ENCODE data around the gene ZFAND3.

The ZFAND3 gene

DNA sequence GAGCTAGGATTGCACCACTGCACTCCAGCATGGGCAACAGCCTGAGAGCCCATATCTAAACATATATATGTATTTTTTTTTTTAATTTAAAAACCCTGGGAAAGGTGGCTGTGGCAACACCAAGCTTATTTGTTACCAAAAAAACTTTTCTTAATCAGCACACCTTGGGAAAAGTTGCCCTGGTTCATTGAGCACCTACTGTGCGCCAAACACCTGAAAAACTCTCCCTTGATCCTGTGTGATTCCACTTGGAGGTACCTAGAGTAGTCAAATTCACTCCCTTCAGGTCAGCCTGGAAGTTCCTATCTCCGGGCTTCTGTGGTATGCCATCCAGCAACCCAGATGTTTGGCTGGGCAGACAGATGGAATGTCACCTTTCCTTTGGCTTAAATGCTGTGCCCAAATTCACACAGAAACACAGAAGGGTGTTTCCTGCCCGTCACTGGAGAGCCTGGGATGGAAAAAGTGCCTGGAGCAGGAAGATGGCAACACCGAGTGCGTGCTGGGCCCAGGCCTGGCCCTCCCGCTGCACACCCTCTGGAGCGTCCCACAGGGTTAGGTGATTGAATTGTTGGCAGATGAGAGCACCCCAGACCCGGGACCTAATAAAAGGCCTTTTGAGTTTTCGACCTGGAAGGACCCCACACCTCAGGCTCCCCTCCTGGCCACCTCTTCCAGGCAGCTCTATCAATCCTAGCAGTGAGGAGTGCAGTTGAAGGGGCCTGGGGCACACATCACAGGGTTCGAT is 337.5 kb downstream of the ZFAND3 start:
- intact Hi-C loops (cut with DNase I): no loop called here

DNA sequence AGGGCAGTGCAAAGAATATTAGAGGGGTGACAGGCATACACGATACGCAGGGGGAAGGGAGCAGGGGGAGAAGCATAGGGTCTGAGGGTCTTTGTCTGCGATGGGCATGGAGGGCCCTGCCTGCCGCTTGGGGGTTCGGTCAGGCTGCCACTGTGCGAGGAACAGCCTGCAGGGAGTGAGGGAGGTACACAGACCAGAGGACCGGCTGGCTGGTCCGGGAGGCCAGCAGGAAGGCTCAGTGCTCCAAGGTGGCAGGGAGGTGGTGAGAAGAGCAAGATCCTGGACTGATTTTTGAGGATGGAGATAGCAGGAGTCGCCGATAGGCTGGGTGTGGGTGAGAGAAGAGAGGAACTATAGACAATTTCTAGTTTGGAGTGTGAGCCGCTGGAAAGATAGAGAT is 338.4 kb downstream of the ZFAND3 start:
- DNase-seq: peak in 1 of 10 donors; percentile 82

More for the DNA sequence above, 337.5 kb downstream of the ZFAND3 start:
- DNase-seq: peak in 1 of 10 donors; percentile 81

DNA sequence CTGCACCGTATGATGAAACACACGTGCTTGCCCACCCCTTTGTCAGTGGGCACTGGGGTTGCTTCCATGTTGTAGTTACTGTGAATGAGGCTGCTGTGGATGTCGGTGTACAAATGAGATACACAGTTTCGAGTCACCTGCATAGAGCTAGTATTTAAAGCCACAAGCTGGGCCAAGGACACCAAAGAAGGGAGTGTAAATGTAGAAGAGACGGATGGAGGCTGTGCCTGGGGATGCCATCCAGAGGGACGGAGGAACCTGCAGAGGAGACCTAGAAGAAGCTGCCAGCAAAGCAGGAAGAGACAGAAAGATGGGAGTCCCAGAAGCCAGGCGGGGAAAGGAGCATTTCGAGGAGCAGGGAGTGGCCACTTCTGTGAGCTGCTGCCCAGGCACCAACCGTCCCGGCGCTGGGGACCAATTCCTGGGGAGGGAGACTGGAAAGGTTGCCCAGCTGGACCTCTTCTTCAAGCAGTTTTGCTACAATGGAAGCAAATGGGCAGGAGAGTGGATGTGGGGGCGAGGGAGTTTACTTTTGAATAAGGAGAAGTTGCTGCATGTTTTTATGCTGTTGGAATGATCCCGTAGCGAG is 339.3 kb downstream of the ZFAND3 start:
- intact Hi-C loops (cut with DNase I): no loop called here
- DNase-seq: peak in 2 of 10 donors; percentile 62 to 76

More for the DNA sequence above, 338.4 kb downstream of the ZFAND3 start:
- intact Hi-C loops (cut with DNase I): no loop called here

DNA sequence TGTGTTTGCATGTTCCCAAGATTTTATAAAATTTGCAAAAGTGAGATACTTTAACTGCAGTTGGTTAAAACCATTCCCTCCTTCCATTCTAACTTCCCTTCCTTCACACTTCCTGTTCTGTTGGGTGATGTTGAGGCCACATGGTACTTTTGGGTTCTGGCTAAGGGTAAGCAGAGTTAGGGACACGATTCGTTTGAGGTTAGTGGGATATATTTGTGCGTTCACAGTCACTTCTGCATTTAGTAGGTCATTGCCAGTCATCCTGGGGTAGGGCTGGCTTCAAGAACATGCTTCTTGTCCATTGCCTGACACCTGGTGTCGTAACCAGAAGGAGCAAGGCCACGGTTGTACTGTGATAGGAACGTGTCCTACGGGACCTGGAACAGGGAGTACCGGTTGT is 340.1 kb downstream of the ZFAND3 start:
- peak in 2 of 10 donors; percentile 35 to 42 for DNase-seq
- intact Hi-C loops (cut with DNase I): no loop called here

DNA sequence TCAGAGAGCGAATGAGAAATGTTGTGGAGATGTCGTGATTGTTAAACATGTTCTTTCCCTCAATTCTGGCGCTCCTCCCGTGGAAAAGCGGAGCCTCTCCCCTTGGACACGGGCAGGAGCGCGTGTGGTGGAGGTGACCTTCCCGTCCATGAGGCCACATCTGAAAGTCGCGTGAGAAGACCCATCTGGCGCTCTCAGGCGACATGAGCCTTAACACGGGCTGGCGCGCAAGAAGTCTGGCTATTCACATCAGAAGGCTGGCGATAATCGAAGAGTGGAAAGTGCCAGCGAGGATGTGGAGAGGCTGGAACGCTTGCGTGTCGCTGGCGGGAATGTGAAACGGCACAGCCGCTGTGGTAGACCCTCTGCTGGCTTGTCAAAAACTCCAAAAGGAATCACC is 341.3 kb downstream of the ZFAND3 start:
- intact Hi-C loops (cut with DNase I): no loop called here
- peak in 2 of 10 donors; percentile 47 to 56 for DNase-seq

DNA sequence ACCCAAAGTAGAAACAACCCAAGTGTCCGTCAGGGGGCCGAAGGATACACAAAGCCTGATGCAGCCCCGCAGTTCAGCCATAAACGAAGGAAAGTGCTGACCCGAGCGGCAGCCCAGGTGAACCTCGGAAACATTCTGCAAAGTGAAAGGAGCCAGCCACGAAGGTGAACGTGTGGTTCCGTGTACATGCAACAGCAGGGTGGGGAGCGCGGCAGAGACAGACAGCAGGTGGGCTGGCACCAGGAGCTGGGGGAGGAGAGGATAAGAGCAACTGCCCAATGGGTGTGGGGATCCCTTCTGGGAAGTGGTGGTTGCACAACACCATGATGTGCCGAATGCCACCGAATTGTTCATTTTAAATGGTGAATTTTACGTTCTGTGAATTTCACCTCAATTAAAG is 341.8 kb downstream of the ZFAND3 start:
- intact Hi-C loops (cut with DNase I): no loop called here
- DNase-seq: peak in 2 of 10 donors; percentile 56 to 75

DNA sequence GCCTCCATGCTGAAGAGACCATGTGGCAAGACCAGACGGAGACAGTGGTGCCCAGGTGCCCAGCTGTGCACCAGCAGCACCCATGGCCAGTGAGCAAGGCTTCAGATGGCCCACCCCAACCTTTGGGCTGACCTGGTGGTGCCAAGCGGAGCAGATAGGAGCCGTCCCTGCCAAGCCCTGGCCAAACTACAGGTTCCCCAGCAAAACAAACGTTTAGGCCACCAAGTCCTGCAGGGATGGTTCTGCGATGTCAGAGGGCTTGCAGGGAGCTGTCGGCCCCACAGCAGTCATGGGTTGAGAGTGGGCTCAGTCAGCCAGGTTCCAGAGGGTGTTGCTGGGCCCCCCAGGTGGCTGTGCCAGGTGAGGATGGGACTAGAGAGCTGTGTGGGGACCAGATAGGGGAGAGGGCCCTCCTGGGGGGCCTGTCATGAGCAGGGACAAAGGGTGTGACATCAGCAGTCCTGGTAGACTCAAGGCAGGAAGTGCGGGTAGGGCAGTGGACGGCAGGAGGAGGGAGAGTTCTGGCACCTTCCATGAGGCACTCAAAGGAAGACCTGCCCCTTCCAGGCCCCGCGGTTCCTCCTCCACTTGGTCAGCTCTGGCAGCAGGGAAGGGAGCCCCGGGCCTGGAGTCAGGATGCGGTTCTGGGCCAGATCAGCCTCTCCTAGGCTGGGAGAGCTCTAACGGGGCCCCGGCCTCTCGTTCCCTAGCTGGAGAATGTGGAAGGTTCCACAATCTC is 342.4 kb downstream of the ZFAND3 start:
- intact Hi-C loops (cut with DNase I): no loop called here

DNA sequence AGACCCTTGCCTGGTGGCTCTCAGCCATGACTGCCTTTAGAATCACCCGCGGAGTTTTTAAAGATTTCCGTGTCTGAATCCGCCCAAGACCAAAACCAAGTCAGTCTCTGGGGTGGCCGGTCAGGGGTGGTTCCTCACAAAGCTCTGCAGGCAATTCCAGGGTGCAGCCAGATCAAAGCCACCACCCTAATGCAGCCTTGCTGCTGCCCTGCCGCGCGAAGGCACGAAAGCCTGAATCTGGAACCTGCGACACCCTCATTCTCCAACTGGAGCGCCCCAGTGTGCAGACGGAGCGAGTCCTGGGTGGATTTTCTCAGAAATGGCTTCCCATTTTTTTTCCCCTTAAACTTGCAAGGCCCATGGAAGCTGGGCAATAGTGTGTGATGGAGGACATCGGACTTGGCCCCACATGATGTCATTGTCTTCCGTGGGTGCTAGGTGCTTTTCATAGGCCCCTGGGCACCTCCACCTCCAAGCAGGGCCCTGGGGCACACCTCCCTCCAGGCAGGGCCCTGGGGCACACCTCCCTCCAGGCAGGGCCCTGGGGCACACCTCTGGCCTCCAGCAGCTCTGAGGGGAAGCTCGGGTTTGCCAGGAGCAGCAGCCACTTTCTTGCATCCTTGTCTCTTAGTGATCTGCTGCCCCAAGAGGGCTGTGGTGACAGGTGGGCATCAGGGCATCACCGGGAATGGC is 343.1 kb downstream of the ZFAND3 start:
- DNase-seq: peak in 2 of 10 donors; percentile 54 to 63
- intact Hi-C loops (cut with DNase I): no loop called here

More for the DNA sequence above, 342.4 kb downstream of the ZFAND3 start:
- peak in 2 of 10 donors; percentile 59 to 82 for DNase-seq

DNA sequence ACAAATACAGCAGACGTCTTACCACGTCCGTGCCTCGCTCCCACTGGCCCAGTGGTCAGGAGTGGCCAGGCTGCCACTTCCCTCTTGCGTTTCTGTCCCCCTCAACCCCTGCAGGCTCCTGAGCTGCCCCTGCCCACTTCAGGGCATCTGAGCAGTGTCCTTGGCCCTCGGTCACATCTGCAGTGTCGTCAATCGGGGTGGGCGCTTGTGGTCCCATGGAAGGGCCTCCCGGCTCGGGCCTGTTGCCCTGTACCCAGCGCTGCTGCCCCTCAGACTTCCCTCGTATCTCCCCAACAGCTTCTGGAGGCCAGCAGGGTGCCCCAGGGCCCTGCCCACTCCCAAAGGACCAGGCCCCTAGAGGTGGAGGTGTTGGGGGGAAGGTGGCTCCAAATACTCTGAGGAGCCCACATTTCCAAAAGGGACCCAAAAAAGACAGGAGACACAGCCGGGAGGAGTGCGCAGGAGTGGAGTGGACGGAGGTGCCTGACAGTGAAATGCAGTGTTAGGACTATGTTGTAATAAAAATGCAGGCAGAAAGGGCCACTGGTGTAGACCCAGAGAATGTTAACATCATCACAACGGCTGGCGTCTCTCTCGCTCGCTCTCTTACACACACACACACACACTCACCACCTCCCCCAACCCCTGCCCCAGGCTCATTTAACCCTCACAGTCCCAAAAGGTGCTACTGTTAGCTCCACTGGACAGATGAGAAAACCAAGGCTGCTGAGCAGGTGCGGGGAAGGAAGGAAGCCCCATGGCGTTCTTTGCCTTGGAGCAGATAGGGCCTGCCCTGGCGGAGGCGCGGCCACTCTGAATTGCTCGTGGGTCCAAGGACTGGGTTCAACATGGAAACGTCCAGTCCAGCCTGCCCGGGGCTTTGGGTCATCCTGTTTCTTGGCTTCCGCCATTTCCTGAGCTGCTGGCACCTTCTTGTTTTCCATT is 343.9 kb downstream of the ZFAND3 start:
- peak in 2 of 10 donors; percentile 62 to 75 for DNase-seq
- intact Hi-C loops (cut with DNase I): no loop called here

DNA sequence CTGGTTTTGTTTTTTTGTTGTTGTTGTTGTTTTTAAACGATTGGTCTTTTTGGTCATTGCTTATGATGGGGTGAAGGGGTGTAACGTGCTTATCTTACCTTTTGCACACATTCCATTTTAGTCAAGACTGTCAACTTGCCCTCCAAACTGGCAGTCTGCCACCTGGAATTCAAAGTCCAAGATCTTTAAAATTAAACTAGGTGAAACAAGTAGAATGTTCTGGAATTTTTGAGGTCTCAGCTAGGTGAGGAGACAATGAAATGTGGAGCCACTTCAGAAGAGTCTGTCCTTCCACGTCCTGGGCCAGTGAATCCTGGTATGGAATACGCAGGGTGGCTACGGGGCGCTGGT is 344.6 kb downstream of the ZFAND3 start:
- intact Hi-C loops (cut with DNase I): no loop called here
- peak in 1 of 10 donors; percentile 43 for DNase-seq

DNA sequence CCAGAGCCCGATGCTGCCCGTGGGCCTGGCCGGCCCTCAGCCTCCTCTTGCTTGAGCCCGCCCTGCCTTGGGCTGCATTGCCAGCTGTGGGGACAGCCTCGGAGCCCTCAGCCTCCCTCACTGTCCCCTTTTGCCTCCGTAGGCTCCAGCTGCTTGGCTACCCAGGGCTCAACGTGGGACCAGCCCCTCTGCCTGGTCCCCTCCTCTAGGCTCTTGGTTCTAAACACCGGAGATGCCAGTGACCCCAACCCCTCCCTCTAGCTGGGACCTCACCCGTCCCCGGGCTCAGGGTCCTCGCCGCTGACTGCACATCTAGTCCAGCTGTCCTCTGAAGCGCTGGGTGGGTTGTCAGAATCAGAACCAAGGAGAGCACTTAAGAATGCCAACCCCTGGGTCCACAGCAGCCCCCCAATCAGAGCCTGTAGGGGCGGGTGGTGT is 345.2 kb downstream of the ZFAND3 start:
- DNase-seq: peak in 2 of 10 donors; percentile 50 to 55
- intact Hi-C loops (cut with DNase I): no loop called here

DNA sequence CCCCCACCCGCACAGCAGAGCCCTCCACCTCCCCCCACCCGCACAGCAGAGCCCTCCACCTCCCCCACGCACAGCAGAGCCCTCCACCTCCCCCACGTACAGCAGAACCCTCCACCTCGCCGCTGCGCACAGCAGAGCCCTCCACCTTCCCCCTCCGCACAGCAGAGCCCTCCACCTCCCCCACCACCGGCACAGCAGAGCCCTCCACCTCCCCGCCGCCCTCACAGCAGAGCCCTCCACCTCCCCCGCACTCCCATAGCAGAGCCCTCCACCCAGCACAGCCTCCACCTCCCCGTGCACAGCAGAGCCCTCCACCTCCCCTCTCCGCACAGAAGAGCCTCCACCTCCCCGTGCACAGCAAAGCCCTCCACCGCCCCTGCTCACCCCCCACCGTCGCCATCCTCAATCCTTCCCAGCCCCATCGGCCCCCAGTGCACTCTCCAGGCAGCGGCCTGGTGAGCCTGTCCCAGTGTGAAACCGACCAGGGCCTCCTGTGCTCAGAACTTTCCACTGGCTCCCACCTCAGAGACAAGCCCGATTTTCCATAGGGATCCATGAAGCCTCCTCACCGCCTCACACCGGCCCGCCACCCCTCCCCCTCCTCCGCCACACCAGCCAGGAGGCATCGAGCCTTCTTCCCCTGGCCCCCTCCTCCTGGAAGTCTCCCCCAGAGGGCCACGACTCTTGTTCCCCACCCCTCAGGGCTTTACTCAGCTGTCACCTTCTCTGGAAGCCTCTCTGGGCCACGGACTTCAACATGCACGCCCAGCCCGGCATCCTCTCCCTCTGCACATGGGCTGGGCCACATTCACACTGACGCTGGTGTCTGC is 347.1 kb downstream of the ZFAND3 start:
- peak in 3 of 10 donors; percentile 72 to 76 (median 73) for DNase-seq
- intact Hi-C loops (cut with DNase I): no loop called here

DNA sequence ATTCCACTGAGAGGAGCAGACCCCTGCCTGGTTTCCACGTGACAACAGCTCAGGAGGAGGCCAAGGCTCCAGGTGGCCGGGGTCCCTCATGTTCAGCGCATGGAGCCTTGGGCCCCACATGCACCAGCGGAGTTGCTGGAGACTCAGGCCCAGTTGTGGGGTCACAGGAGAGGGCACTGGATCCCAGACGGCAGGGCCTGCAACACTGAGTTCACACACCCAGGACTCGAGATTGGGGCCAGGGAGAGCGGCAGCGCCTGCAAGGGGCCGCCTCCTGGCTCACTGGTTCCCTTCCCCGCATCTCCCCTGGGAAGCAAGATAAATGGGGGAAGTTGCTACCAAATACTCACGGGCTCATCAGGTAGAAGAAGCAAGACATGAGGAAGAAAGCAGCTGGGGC is 348.1 kb downstream of the ZFAND3 start:
- intact Hi-C loops (cut with DNase I): no loop called here
- DNase-seq: peak in 3 of 10 donors; percentile 33 to 69 (median 54)

DNA sequence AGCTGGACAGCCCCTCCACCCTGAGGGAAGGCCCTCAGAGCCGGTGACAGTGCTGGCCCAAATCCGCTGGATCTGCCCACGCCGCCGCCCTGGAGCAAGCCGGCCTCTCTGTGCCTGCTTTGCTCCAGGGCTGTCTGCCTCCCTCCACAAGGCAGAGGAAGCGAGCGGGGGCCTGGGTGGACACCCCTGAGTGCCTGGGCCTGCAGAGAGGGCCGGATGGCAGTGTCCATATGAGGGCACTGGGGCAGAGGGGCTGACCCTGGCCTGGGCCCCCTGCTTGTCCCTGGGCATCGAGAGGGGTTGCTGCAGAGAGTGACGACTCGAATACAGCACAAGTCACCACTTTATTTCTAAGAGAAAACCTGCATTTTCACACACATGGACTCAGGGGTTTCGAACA is 348.6 kb downstream of the ZFAND3 start:
- peak in 3 of 10 donors; percentile 14 to 60 (median 58) for DNase-seq
- intact Hi-C loops (cut with DNase I): no loop called here

DNA sequence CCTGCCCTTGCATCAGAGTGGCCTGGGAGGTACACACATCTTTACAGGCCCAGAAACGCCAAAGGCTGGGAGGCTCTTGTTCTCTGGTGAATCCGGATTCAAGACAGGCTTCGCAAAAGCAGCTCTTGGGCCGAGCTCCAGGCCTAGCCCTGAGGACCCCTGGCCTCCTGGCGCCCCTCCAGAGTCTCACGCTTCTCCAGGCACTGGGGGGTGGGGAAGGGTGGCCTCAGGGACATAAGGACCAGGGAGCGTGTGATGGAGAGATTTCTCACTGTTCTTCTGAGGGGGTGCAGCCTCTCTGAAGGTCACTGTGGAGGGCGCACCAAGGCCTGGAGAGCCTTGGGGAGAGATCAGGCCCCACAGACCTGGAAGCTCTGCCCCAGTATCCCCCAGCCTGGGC is 349.2 kb downstream of the ZFAND3 start:
- intact Hi-C loops (cut with DNase I): no loop called here
- DNase-seq: peak in 3 of 10 donors; percentile 47 to 77 (median 62)

DNA sequence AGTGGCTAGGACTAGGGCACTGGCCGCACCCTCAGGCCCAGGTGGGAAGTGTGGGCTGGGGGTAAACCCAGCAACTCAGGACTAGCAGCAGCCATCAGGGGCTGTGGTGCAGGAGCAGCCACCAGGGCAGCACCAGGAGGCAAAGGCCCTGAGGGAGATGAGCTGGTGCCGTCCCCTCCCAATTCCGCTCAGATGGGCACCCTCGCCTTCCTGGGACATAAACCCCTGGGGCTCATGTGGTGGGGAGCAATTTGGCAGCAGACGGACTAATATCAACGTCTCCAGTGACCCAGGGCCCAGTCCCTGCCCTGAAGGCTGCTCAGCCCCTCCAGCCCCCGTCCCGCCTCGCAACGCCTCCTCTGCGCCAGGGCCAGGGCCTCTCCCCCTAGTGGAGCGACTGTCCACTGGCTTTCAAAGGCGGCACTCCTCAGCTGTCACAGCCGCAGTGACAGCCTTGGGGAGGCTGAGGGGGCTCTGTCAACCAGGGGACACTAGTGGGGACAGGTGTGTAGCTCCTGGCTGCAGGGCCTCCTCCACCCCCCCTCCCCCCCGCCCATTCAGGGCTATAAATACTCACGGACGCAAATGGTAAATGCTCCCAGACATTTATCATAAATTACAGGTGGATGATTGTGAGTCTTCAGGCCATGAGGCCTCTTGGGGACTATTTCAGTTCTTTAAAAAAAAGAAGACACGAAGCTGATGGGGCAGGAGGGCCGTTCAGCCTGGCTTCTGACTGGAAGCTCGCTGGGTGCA is 349.9 kb downstream of the ZFAND3 start:
- intact Hi-C loops (cut with DNase I): no loop called here
- DNase-seq: peak in 3 of 10 donors; percentile 52 to 72 (median 65)

DNA sequence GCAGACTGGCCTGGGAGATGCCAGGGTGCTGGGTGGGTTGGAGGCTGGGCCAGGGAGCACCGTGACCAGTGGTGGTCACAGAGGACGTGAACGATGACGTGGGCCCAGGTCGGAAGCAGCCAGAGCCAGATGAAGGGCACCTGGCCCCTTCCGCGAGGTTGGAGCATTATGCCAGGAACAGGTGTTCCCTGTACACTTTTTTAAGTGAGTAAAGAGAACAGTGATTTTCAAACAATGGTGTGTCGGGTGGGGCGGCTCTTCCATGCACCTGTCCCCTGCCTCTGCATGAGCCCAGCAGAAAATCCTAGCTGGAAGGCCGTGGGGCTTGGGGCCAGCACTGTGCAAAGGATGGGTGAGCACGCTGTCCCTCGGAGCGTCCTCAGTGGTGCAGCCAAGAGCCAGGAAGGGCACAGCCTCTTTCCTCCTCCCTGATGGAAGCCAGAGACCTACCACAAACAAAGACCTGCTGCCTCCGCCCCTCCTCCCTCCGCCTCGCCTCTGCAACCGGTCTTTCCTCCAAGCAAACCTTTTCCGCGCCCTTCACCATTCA is 350.5 kb downstream of the ZFAND3 start:
- intact Hi-C loops (cut with DNase I): no loop called here
- DNase-seq: peak in 3 of 10 donors; percentile 59 to 78 (median 59)
